IPS-18c (cell line): ENCODE results near the gene PXN.

Experiments
- H3K4me3 ChIP-seq: 2 replicates; pipeline ENCODE4 v1.7.0; 2013; ENCODE audit warnings: low read depth, mild to moderate bottlenecking, low read length, moderate library complexity; ENCODE audit not compliant: insufficient read depth
- H3K9me3 ChIP-seq: one replicate; pipeline ENCODE4 v1.6.1; 2013; ENCODE audit warnings: mild to moderate bottlenecking, low read length, moderate library complexity; ENCODE audit not compliant: control insufficient read depth, insufficient read depth

The PXN gene

DNA sequence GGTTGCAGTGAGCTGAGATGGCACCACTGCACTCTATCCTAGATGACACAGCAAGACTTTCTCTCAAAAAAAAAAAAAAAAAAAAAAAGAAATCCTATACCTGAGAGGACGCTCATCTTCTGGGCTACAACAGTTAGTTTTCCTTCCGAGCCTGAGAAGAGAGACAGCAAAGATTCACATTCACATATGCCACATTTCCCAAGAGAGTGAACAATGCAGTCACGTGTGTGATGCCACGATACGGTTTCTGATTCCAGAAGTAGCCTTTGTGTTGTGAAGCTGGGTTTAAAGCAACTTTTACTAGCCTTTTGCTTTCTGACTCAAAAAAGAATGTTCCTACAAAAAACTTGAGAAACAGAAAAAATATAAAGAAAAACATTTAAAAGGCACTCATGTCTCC lies 90.5 kb downstream of the PXN start:
- no peaks in the 10 kb centered on the region for H3K9me3 ChIP-seq

DNA sequence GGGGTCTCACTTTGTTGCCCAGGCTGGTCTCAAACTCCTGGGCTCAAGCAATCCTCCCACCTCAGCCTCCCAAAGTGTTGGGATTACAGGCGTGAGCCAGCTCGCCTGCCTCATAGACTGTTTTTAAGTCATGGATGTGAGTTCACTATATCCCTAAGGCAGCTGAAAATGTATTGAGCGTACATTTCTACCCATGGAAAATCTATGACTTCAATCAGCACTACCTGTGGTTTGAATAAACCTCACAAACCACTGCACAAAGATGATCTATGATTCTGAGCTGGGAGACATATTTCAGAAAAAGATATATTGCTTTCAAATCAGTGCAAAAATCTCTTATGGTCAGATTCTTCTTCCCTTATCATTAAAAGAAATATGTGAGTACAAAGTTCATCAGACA lies 93.5 kb downstream of the PXN start:
- no peak overlapping the region for H3K4me3 ChIP-seq
- H3K9me3 ChIP-seq, result no peaks in the 10 kb centered on the region

More for the DNA sequence above, 90.5 kb downstream of the PXN start:
- no peak overlapping the region for H3K4me3 ChIP-seq

DNA sequence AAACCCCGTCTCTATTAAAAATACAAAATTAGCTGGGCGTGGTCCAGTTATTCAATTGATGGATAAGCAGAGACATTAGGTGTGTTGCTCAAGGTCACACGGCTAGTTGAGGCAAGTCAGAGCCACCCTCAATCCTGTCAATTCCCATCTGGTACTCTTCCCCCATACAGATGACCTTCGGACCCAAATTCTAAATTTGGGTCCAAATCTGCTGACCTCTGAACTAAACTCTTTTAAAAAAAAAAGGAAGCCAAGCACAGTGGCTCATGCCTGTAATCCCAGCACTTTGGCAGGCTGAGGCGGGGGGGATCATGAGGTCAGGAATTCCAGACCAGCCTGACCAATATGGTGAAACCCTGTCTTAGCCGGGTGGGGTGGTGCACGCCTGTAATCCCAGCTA lies 94.9 kb downstream of the PXN start:
- H3K9me3 ChIP-seq, result no peaks in the 10 kb centered on the region
- H3K4me3 ChIP-seq, result no peak overlapping the region

DNA sequence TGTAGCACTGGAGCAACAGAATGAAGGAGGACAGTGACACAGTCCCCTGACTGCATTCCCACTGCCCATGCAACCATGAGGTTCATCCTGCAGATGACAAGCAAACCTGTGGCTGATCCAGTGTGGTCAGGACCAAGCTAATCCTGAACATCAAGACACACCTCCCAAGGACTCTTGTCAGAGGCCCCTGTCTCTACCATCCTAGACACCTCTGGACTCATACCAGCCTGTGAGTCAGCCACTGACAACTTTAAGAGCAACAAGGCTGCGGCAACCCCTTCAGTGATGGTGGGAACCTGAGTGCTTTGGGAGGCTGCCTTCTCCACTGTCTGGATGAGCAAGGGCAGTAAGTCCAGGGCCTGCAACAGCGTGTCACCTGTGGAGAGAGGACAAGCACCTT lies 95.6 kb downstream of the PXN start:
- no peaks in the 10 kb centered on the region for H3K9me3 ChIP-seq
- no peak overlapping the region for H3K4me3 ChIP-seq

DNA sequence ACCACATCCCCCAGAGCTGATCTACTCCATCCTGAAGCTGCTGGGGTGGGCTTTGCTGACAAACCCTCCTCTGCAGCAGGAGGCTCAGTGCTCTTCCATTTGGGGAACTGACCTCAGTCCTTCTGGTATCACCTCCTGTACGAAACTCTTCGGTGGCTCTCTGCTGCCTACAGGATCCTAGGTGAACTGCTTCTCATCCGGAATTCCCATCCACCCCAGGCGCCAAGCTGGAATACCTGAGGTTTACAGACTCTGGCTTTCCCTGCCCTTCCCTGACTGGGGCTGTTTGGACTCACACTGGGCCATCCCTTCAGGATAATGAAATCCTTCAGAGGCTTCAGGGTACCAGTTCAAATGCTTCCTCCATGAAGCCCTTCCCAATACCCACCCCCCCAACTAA lies 97.2 kb downstream of the PXN start:
- H3K9me3 ChIP-seq, result no peaks in the 10 kb centered on the region
- no peak overlapping the region for H3K4me3 ChIP-seq

DNA sequence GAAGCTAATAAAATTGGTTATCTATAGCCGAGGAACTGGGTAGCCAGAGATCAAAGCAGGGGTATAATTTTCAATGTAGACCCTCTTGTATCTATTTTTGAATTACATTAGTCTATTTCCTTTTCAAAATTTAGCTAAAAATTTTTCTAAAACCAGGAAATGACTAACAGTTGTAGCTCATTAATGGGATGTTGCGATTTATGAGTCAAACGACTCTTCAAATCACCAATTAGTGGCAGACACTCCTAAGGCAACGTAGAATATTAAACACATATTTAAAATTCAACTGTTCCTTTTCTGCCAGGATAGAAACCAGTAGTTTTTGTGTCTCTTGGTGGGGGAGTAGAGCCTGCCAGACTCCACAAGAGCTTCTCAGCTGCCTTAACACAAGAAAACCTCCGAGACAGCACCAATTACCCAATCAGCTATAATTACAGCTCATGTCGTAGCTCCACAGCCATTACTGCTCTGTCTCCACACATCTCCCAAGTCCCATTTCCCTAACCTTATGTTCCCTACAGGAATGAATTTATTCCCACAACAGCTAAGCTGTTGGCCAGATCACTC lies 97.9 kb downstream of the PXN start:
- Histone ChIP-seq H3K4me3 (no peak overlapping the region), H3K9me3 (no peaks in the 10 kb centered on the region)

DNA sequence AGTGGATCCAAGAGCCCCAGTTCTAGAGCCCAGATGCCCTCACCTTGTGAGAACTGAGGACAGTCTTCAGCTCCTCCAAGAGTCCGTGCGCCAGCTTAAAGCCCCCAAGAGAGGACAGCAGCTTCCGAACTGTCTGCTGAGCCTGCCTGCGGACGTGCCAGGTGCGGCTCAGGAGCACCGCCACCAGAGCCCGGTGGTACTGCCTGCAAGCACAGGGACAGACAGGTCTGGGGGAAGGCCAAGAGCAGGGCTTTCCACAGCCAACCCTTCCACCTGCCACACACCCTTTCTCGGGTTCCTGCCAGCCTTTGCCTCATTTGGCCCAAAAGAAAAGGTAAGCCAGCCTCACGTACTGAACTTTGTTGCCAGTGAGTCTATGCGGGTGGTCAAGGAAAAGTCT lies 101.2 kb downstream of the PXN start:
- H3K4me3 ChIP-seq, result no peak overlapping the region
- no peaks in the 10 kb centered on the region for H3K9me3 ChIP-seq

DNA sequence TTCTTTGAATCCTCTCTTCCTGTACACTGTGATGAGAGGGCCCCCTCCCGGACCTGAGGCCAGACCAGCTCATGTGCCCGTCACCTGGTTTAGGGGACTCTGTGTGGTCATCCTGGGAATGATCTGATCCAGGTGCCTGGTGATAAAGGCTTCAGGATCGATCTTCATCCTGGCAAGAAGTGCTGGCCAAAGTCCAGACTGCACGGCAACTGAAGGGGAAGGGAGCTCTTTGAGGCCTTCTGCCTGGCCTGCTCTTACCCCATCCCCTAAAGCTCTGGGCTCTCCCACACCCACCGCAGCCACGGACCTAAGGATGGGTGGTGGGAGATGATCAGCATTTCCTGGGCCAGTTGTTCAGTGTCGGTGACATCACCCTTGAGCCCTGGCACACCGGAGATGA lies 102.8 kb downstream of the PXN start:
- Histone ChIP-seq H3K9me3 (no peaks in the 10 kb centered on the region), H3K4me3 (no peak overlapping the region)

DNA sequence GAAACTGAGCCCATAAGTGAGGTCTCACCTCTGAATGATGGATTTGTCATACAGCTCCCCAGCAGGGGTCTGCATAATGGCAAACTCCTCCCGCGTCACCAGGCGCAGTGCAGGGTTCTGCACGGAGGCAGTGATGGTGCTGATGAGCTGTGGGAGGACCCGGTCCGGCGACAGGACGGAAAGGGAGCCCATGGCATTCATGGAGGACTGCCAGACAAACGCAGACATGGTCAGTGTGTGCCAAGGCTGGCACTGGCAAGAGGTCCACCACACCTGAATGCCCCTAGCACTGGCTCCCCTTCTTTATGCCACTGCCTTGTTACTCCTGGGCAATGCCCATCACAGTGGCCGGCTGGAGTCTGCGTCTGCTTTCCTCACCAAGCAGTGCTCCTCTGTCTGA lies 103.7 kb downstream of the PXN start:
- H3K4me3 ChIP-seq, result no peak overlapping the region
- no peaks in the 10 kb centered on the region for H3K9me3 ChIP-seq
